ENCODE measurements around the gene TMEM40. TPM values are rescaled to one million over a fixed set of nuclear protein-coding genes. Genes with fewer than 3 reads are reported as not detected.

The TMEM40 gene
- total and polyA plus RNA-seq, 9 of the 15 experiments (the other 6 are each of a cell fraction or from before 2014, with no cell fraction given) = 0.11 to 0.31 (median 0.14) TPM; not detected in 6

DNA sequence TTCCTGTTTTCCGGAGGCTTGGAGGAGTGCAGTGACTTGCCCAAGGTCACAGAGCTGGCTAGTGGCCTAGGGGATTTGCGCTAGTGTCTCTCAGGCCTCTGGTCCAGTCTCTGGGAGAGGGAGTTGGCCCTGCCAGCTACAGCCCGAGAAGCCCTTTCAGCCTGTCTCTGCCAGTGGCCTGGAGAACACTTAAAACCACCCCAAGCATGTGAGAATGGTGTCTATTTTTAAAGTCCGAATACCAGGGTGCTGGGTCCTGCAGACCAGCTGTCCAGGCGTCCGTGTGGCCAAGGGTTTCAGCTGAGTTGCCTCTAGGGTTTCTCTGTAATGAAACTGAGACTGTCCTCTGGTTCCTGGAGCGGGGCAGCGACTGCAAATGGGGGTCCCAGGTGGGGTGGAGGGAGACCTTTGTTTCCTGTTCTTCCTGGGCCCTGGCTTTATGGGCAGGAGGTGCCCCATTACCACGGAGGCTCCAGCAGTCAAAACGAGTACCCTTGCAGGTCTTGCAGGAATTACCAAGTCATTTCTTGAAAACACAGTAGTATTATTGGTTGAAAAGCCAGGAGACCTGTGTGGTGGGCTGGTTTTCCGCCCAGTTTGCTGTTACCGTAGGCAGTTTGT, 39.6 kb upstream of the TMEM40 start:
- ChIA-PET CTCF (ENCODE audit: low intra/inter-chr PET ratio) (no interaction called here), POLR2A (interaction anchor here (0.6 to 6.1 kb wide), 7 partner anchors 11 to 1404 kb away, joined by 3 to 65 read pairs (median 4); partner anchors contain the start of gene RPL32)
- Histone ChIP-seq H3K4me3 (no peak overlapping the region), H3K4me2 (ENCODE audit: insufficient read depth, low read length) (no peak overlapping the region), H3K4me1 (replicated peaks in 1 of 2; ENCODE audit: control insufficient read depth in 2 of 2, insufficient read depth in 2 of 2, low read length in 2 of 2) (peaks cover 8 to 25% of the 10 kb centered on the region in 2 experiments; a peak in 3 of 5 replicates), H4K20me1 (replicated peaks; ENCODE audit: control insufficient read depth, insufficient read depth, low read length) (no peaks in the 10 kb centered on the region; the same call in 1 of the 2 replicates), H3K9me1 (ENCODE audit: control insufficient read depth, insufficient read depth, low read length) (no peaks in the 10 kb centered on the region), H2AFZ (ENCODE audit: low read depth, low read length) (no peak overlapping the region), H3K36me3 (ENCODE audit: control insufficient read depth, insufficient read depth, low read length) (peaks cover 6% of the 10 kb centered on the region; the same call in 1 of the 3 replicates), H3K9me3 (replicated peaks; ENCODE audit: control insufficient read depth, insufficient read depth, low read depth, low read length) (no peaks in the 10 kb centered on the region), H3K9ac (ENCODE audit: insufficient read depth in 1 of 2, low read depth in 2 of 2, low read length in 2 of 2) (peak overlapping the region in 1 of 2 experiments; percentile 81; a peak in 2 of 4 replicates), H3K27ac (ENCODE audit: extremely low read depth, low read depth, low read length) (no peak overlapping the region), H3K79me2 (ENCODE audit: control insufficient read depth, insufficient read depth, low read length) (peaks cover 6% of the 10 kb centered on the region; the same call in 1 of the 3 replicates), H3K27me3 (ENCODE audit: control insufficient read depth in 2 of 2, insufficient read depth in 2 of 2, low read length in 2 of 2) (no peaks in the 10 kb centered on the region)
- FAIRE-seq (no peak), ATAC-seq (no peak), DNase-seq (ENCODE audit: extremely low read depth in 1 of 4, low spot score in 3 of 4) (no peak)
- no peak for TF ChIP-seq RAD51 (IDR thresholded peaks at IDR 0.05; ENCODE audit: borderline replicate concordance, low read depth)
- no peak for TF ChIP-seq HCFC1 (IDR thresholded peaks at IDR 0.05; ENCODE audit: low read depth, low read length)
- TF ChIP-seq, protein P1, sequence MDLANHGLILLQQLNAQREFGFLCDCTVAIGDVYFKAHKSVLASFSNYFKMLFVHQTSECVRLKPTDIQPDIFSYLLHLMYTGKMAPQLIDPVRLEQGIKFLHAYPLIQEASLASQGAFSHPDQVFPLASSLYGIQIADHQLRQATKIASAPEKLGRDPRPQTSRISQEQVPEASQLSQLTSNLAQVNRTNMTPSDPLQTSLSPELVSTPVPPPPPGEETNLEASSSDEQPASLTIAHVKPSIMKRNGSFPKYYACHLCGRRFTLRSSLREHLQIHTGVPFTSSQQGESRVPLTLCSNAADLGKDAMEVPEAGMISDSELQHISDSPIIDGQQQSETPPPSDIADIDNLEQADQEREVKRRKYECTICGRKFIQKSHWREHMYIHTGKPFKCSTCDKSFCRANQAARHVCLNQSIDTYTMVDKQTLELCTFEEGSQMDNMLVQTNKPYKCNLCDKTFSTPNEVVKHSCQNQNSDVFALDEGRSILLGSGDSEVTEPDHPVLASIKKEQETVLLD (IDR thresholded peaks at IDR 0.05) = no peak
- no peak for TF ChIP-seq ZNF121 (CRISPR knock-in tag; conservative IDR thresholded peaks at IDR 0.05)
- no peak for TF ChIP-seq ZNF274 (IDR thresholded peaks at IDR 0.05; ENCODE audit: borderline replicate concordance, low read depth, low read length)
- TF ChIP-seq CTBP1 (IDR thresholded peaks at IDR 0.05; ENCODE audit: borderline replicate concordance) = no peak
- no peak for TF ChIP-seq KLF10 (CRISPR knock-in tag; IDR thresholded peaks at IDR 0.05)
- TF ChIP-seq MCM5 (IDR thresholded peaks at IDR 0.05; ENCODE audit: low read depth) = no peak
- no peak for TF ChIP-seq CREB3 (tag; conservative IDR thresholded peaks at IDR 0.05; ENCODE audit: low read depth)
- TF ChIP-seq ARHGAP35 (IDR thresholded peaks at IDR 0.05; ENCODE audit: partially characterized antibody) = no peak
- TF ChIP-seq MEIS2 (IDR thresholded peaks at IDR 0.05; ENCODE audit: partially characterized antibody) = no peak
- TF ChIP-seq PCBP2 (IDR thresholded peaks at IDR 0.05; ENCODE audit: low read depth, low read length, poor library complexity, severe bottlenecking) = no peak
- TF ChIP-seq CBFB (CRISPR knock-in tag; IDR thresholded peaks at IDR 0.05) = no peak
- no TSS peak for BruUV-seq (replicated peaks)
- intact Hi-C loops (cut with micrococcal nuclease) = loop anchor here (10.0 kb wide), 1 partner anchor 196 kb away; no protein-coding TSS in a partner anchor
- WGBS (ENCODE audit: insufficient coverage, low coverage, missing lambda C conversion rate) = 88% methylated on average over 12 of the region's 12 CpGs
- in situ Hi-C loops (cut with MboI) = no loop called here
